CD14-positive monocyte (primary cell): ENCODE measurements around the gene TMEM259. TPM values are rescaled to one million over a fixed set of nuclear protein-coding genes. Genes with fewer than 3 reads are reported as not detected.
A peak's percentile ranks its signal among the peaks of the same experiment; 100 is the strongest.

Experiments used
- DNase-seq, 3 donors: peaks; one replicate each; pipeline ENCODE4 v3.0.0-alpha.2; 2011 to 2022
- H2AFZ ChIP-seq: 2 replicates; pipeline ENCODE4 v1.6.0; 2012; ENCODE audit warnings: mild to moderate bottlenecking, low read depth, low read length, inconsistent platforms; ENCODE audit not compliant: insufficient read depth, poor library complexity, severe bottlenecking
- H3K27ac ChIP-seq, 2 donors: 1 replicate in 1 of 2; 2 replicates in 1 of 2; pipeline ENCODE4 v1.5.1; 2012 to 2013; ENCODE audit warnings: low read length in 2 of 2, control low read depth in 1 of 2, inconsistent platforms in 1 of 2, low read depth in 1 of 2, mild to moderate bottlenecking in 1 of 2
- H3K27me3 ChIP-seq, 2 donors: one replicate each; pipeline versions ENCODE4 v1.6.0 to v1.6.1; 2011 to 2013; ENCODE audit warnings: low read length in 2 of 2; ENCODE audit not compliant: control insufficient read depth in 2 of 2, insufficient read depth in 2 of 2
- H3K36me3 ChIP-seq, 2 donors: replicated peaks in 1 of 2; 1 replicate in 1 of 2; 2 replicates in 1 of 2; pipeline versions ENCODE4 v1.5.1 to v1.6.1; 2012 to 2013; ENCODE audit warnings: low read length in 2 of 2, control low read depth in 1 of 2, inconsistent platforms in 1 of 2, mild to moderate bottlenecking in 1 of 2; ENCODE audit not compliant: insufficient read depth in 2 of 2, control insufficient read depth in 1 of 2
- H3K4me1 ChIP-seq, 2 donors: 1 replicate in 1 of 2; 2 replicates in 1 of 2; pipeline versions ENCODE4 v1.5.1 to v1.6.1; 2012 to 2013; ENCODE audit warnings: low read length in 2 of 2, control low read depth in 1 of 2, inconsistent platforms in 1 of 2, mild to moderate bottlenecking in 1 of 2, moderate library complexity in 1 of 2; ENCODE audit not compliant: insufficient read depth in 2 of 2, control insufficient read depth in 1 of 2
- H3K4me2 ChIP-seq: replicated peaks from 2 replicates; pipeline ENCODE3; 2012; ENCODE audit warnings: low read length, moderate library complexity, mild to moderate bottlenecking; ENCODE audit not compliant: poor library complexity, severe bottlenecking; ENCODE audit errors: extremely low read depth
- H3K4me3 ChIP-seq, 3 experiments: fragments of 200-600 bp in 1 of 3; sonication (generic) in 1 of 3; replicated peaks in 1 of 3; 1 replicate in 2 of 3; 2 replicates in 1 of 3; pipeline ENCODE4 v1.5.1; 2011 to 2013; ENCODE audit warnings: low read length in 3 of 3, mild to moderate bottlenecking in 3 of 3, control low read depth in 2 of 3, low read depth in 2 of 3, inconsistent platforms in 1 of 3, moderate library complexity in 1 of 3
- H3K79me2 ChIP-seq: 2 replicates; pipeline ENCODE4 v1.6.0; 2012; ENCODE audit warnings: mild to moderate bottlenecking, control low read depth, inconsistent platforms, low read length, moderate library complexity; ENCODE audit not compliant: insufficient read depth
- H3K9ac ChIP-seq: 2 replicates; pipeline ENCODE4 v1.6.0; 2017; ENCODE audit warnings: low read length, mild to moderate bottlenecking; ENCODE audit not compliant: insufficient read depth, poor library complexity, severe bottlenecking
- H3K9me3 ChIP-seq, 2 donors: replicated peaks in 1 of 2; 1 replicate in 1 of 2; 2 replicates in 1 of 2; pipeline versions ENCODE4 v1.5.1 to v1.6.1; 2012 to 2013; ENCODE audit warnings: low read length in 2 of 2, control low read depth in 1 of 2; ENCODE audit not compliant: control insufficient read depth in 1 of 2, insufficient read depth in 1 of 2
- H4K20me1 ChIP-seq: 2 replicates; pipeline ENCODE4 v1.6.0; 2012; ENCODE audit warnings: mild to moderate bottlenecking, low read length, control low read depth, moderate library complexity; ENCODE audit not compliant: insufficient read depth
- H3K27ac Mint-ChIP-seq, 7 donors: one replicate each; pipeline ENCODE4 v1.8.0; 2020; ENCODE audit warnings: mild to moderate bottlenecking in 7 of 7, mixed read lengths in 7 of 7, moderate library complexity in 6 of 7, inconsistent platforms in 2 of 7
- H3K27me3 Mint-ChIP-seq, 3 donors: one replicate each; pipeline ENCODE4 v1.8.0; 2021 to 2022; ENCODE audit warnings: low read depth in 3 of 3, mild to moderate bottlenecking in 3 of 3, mixed read lengths in 3 of 3, moderate library complexity in 3 of 3, inconsistent platforms in 1 of 3
- H3K36me3 Mint-ChIP-seq, 2 donors: one replicate each; pipeline ENCODE4 v1.8.0; 2020; ENCODE audit warnings: mixed read lengths in 2 of 2, inconsistent platforms in 1 of 2, mild to moderate bottlenecking in 1 of 2
- H3K4me1 Mint-ChIP-seq: one replicate; pipeline ENCODE4 v1.8.0; 2020; ENCODE audit warnings: mild to moderate bottlenecking, mixed read lengths
- H3K4me3 Mint-ChIP-seq, 2 donors: one replicate each; pipeline ENCODE4 v1.8.0; 2020; ENCODE audit warnings: mild to moderate bottlenecking in 2 of 2, mixed read lengths in 2 of 2, moderate library complexity in 1 of 2
- H3K9me3 Mint-ChIP-seq, 7 donors: one replicate each; pipeline ENCODE4 v1.8.0; 2020 to 2022; ENCODE audit warnings: mixed read lengths in 7 of 7, mild to moderate bottlenecking in 6 of 7, moderate library complexity in 6 of 7, inconsistent platforms in 2 of 7
- CTCF ChIP-seq: fragments of 200-600 bp; IDR thresholded peaks from one replicate; pipeline ENCODE4 v1.8.0; 2022; ENCODE audit warnings: antibody characterized with exemption, mild to moderate bottlenecking
- WGBS: methylation state at CpG from one replicate; pipeline ENCODE4 v1.1.5; 2013; ENCODE audit warnings: missing lambda C conversion rate; ENCODE audit not compliant: insufficient coverage; 5-methylcytosine and 5-hydroxymethylcytosine counted together
- intact Hi-C, 2 donors: fragments of 100-400 bp; cut with micrococcal nuclease; formaldehyde crosslinking; loops; one replicate each; pipeline versions ENCODE4 v1.15.0 to v1.15.1; 2023
- polyA plus RNA-seq, 3 donors: library from polyadenylated mRNA; depleted of rRNA in 1 of 3; unstranded in 2 of 3; stranded (reverse) in 1 of 3; fragments of 300-500 nt in 2 of 3; fragments of >200 nt in 1 of 3; fragmentation: Illumina TruSeq in 2 of 3; gene quantifications; 1 replicate in 2 of 3; 2 replicates in 1 of 3; pipeline ENCODE4 v1.2.3, GENCODE V29; 2012 to 2021

The TMEM259 gene
- polyA plus RNA-seq, 3 donors = 37.4 to 417 (median 45.0) TPM

GRCh38 chr19:1052349-1052975 lies 31.5 kb upstream of the TMEM259 start:
- WGBS = 100% methylated on average over 1 of the region's 5 CpGs
- peaks cover 43 to 67% of the 10 kb centered on the region in 2 donors for H3K36me3 ChIP-seq

GRCh38 chr19:1051791-1052190 lies 30.9 kb upstream of the TMEM259 start:
- WGBS = 85% methylated on average over 10 of the region's 17 CpGs
- Histone ChIP-seq H3K27me3 (no peaks in the 10 kb centered on the region), H4K20me1 (peaks cover 24% of the 10 kb centered on the region), H3K27ac (no peak overlapping the region), H3K36me3 (peaks cover 39 to 67% of the 10 kb centered on the region in 2 donors), H3K4me1 (peaks cover 3 to 6% of the 10 kb centered on the region in 2 donors), H3K9me3 (peaks cover 6 to 7% of the 10 kb centered on the region in 2 donors), H3K9ac (no peak overlapping the region), H2AFZ (no peak overlapping the region), H3K4me3 (no peak overlapping the region), H3K4me2 (no peak overlapping the region), H3K79me2 (no peaks in the 10 kb centered on the region)
- H3K27ac Mint-ChIP-seq = no peak overlapping the region
- H3K4me1 Mint-ChIP-seq = no peaks in the 10 kb centered on the region
- peaks cover 41 to 46% of the 10 kb centered on the region in 2 donors for H3K36me3 Mint-ChIP-seq
- no peak overlapping the region for H3K4me3 Mint-ChIP-seq
- no peak for DNase-seq
- peaks cover 6 to 16% (median 12%) of the 10 kb centered on the region in 7 donors for H3K9me3 Mint-ChIP-seq
- intact Hi-C loops = no loop called here
- no peak for TF ChIP-seq CTCF
- H3K27me3 Mint-ChIP-seq = peaks cover 0 to 5% (median 0%) of the 10 kb centered on the region in 3 donors

More at GRCh38 chr19:1052349-1052975, 31.5 kb upstream of the TMEM259 start:
- no peak for TF ChIP-seq CTCF
- peaks cover 9 to 23% (median 17%) of the 10 kb centered on the region in 7 donors for H3K9me3 Mint-ChIP-seq
- H3K27me3 Mint-ChIP-seq = peaks cover 0 to 5% (median 0%) of the 10 kb centered on the region in 3 donors
- Histone ChIP-seq H3K4me3 (no peak overlapping the region), H3K9ac (no peak overlapping the region), H3K4me2 (no peak overlapping the region), H3K4me1 (no peaks in the 10 kb centered on the region), H4K20me1 (peaks cover 17% of the 10 kb centered on the region), H3K27me3 (no peaks in the 10 kb centered on the region), H3K79me2 (no peaks in the 10 kb centered on the region), H3K27ac (no peak overlapping the region), H2AFZ (no peak overlapping the region), H3K9me3 (peaks cover 13% of the 10 kb centered on the region in 2 donors)
- no peak overlapping the region for H3K4me3 Mint-ChIP-seq
- peaks cover 46 to 53% of the 10 kb centered on the region in 2 donors for H3K36me3 Mint-ChIP-seq
- peak overlapping the region in 1 of 7 donors; percentile 25 for H3K27ac Mint-ChIP-seq
- peaks cover 3% of the 10 kb centered on the region for H3K4me1 Mint-ChIP-seq
- no peak for DNase-seq
- intact Hi-C loops = no loop called here
